IMR-90 (cell line): ENCODE results near the gene TGM1. TPM values are rescaled to one million over a fixed set of nuclear protein-coding genes. Genes with fewer than 3 reads are reported as not detected.

Experiments
- ATAC-seq: fragments of 200-7000 bp; cut with Tn5 transposase; 2 replicates; pipeline ENCODE4 v1.9.1; 2020; ENCODE audit warnings: low read depth, mild to moderate bottlenecking, moderate library complexity
- BruUV-seq: library from RNA; stranded (reverse); fragments of 400-500 nt; replicated peaks from 2 replicates; lab custom pipeline; 2021; lab: Mats Ljungman, UMichigan
- CTCF ChIA-PET: fragments of 300-600 bp; formaldehyde crosslinking; extraction: SDS; loops from one replicate; lab custom pipeline; 2021; ENCODE audit warnings: antibody characterized with exemption; lab: Yijun Ruan, JAX
- POLR2A ChIA-PET: fragments of 300-600 bp; sonication (Branson Sonifier 250); formaldehyde crosslinking; loops from one replicate; lab custom pipeline; 2022; ENCODE audit warnings: antibody characterized with exemption; ENCODE audit not compliant: unreplicated experiment; lab: Charles Lee
- DNase-seq: peaks from one replicate; pipeline ENCODE4 v3.0.0; 2013
- H2AFZ ChIP-seq: replicated peaks from 2 replicates; pipeline ENCODE3; 2013; ENCODE audit warnings: low read length, mild to moderate bottlenecking; ENCODE audit not compliant: poor library complexity
- H2AK5ac ChIP-seq: 2 replicates; pipeline ENCODE4 v1.6.1; 2013; ENCODE audit warnings: low read depth, low read length, inconsistent platforms
- H2AK9ac ChIP-seq: replicated peaks from 2 replicates; pipeline ENCODE3; 2013; ENCODE audit warnings: mild to moderate bottlenecking, low read depth, low read length, moderate library complexity; ENCODE audit not compliant: poor library complexity
- H2BK120ac ChIP-seq: 2 replicates; pipeline ENCODE4 v1.6.1; 2013; ENCODE audit warnings: low read depth, low read length, inconsistent platforms
- H2BK15ac ChIP-seq: 3 replicates; pipeline ENCODE4 v1.6.1; 2013; ENCODE audit warnings: low read depth, low read length, inconsistent platforms
- H2BK20ac ChIP-seq: 2 replicates; pipeline ENCODE4 v1.6.1; 2013; ENCODE audit warnings: low read depth, mild to moderate bottlenecking, inconsistent platforms, low read length, moderate library complexity
- H2BK5ac ChIP-seq: 2 replicates; pipeline ENCODE4 v1.6.1; 2013; ENCODE audit warnings: mild to moderate bottlenecking, low read depth, low read length, inconsistent platforms; ENCODE audit not compliant: poor library complexity, severe bottlenecking
- H3K14ac ChIP-seq: replicated peaks from 2 replicates; pipeline ENCODE4 v1.6.1; 2013; ENCODE audit warnings: low read depth, low read length, inconsistent platforms
- H3K18ac ChIP-seq: 2 replicates; pipeline ENCODE4 v1.6.1; 2013; ENCODE audit warnings: low read depth, low read length, control low read depth
- H3K23ac ChIP-seq: 2 replicates; pipeline ENCODE4 v1.6.1; 2013; ENCODE audit warnings: low read depth, low read length, inconsistent platforms
- H3K27ac ChIP-seq: 2 replicates; pipeline ENCODE4 v1.5.1; 2013; ENCODE audit warnings: mild to moderate bottlenecking, control low read depth, low read length; ENCODE audit not compliant: insufficient read depth
- H3K27me3 ChIP-seq: 2 replicates; pipeline ENCODE4 v1.6.1; 2013; ENCODE audit warnings: low read length; ENCODE audit not compliant: control insufficient read depth, insufficient read depth
- H3K36me3 ChIP-seq: 2 replicates; pipeline ENCODE4 v1.6.1; 2013; ENCODE audit warnings: low read length, mixed read lengths; ENCODE audit not compliant: control insufficient read depth, insufficient read depth
- H3K4ac ChIP-seq: 2 replicates; pipeline ENCODE4 v1.6.1; 2013; ENCODE audit warnings: low read depth, low read length, inconsistent platforms
- H3K4me1 ChIP-seq: 2 replicates; pipeline ENCODE4 v1.6.1; 2013; ENCODE audit warnings: low read length, mixed read lengths; ENCODE audit not compliant: control insufficient read depth, insufficient read depth
- H3K4me2 ChIP-seq: 2 replicates; pipeline ENCODE4 v1.6.1; 2013; ENCODE audit warnings: low read depth, mild to moderate bottlenecking, control low read depth, low read length, moderate library complexity
- H3K4me3 ChIP-seq: 2 replicates; pipeline ENCODE4 v1.5.1; 2013; ENCODE audit warnings: low read depth, mild to moderate bottlenecking, control low read depth, low read length, moderate library complexity; ENCODE audit not compliant: insufficient read depth
- H3K56ac ChIP-seq: 2 replicates; pipeline ENCODE4 v1.6.1; 2013; ENCODE audit warnings: low read length, inconsistent platforms; ENCODE audit not compliant: insufficient read depth; ENCODE audit errors: extremely low read depth
- H3K79me1 ChIP-seq, 2 experiments: 2 replicates each; pipeline ENCODE4 v1.6.1; 2013; ENCODE audit warnings: low read length in 2 of 2, inconsistent platforms in 1 of 2, low read depth in 1 of 2
- H3K9ac ChIP-seq: 2 replicates; pipeline ENCODE4 v1.6.1; 2013; ENCODE audit warnings: low read depth, low read length, control low read depth
- H3K9me1 ChIP-seq: 2 replicates; pipeline ENCODE4 v1.6.1; 2013; ENCODE audit warnings: low read length, inconsistent platforms; ENCODE audit not compliant: insufficient read depth
- H3K9me3 ChIP-seq: 2 replicates; pipeline ENCODE4 v1.6.1; 2013; ENCODE audit warnings: low read length; ENCODE audit not compliant: control insufficient read depth, insufficient read depth
- H4K20me1 ChIP-seq: 2 replicates; pipeline ENCODE4 v1.6.1; 2013; ENCODE audit warnings: low read length, inconsistent platforms; ENCODE audit not compliant: insufficient read depth
- H4K5ac ChIP-seq: 2 replicates; pipeline ENCODE4 v1.6.1; 2013; ENCODE audit warnings: mild to moderate bottlenecking, low read depth, low read length, control low read depth
- H4K8ac ChIP-seq, 2 experiments: 2 replicates each; pipeline ENCODE4 v1.6.1; 2013; ENCODE audit warnings: low read depth in 2 of 2, low read length in 2 of 2, control low read depth in 1 of 2, inconsistent platforms in 1 of 2
- H4K91ac ChIP-seq: 2 replicates; pipeline ENCODE4 v1.6.1; 2013; ENCODE audit warnings: low read depth, low read length, inconsistent platforms; ENCODE audit not compliant: insufficient read depth
- BHLHE40 ChIP-seq: fragments of 150-350 bp; IDR thresholded peaks from 2 replicates; pipeline ENCODE4 v1.6.1; 2016; ENCODE audit warnings: mild to moderate bottlenecking, low read depth, low read length
- CHD1 ChIP-seq: IDR thresholded peaks from 2 replicates; pipeline ENCODE4 v1.6.1; 2012; ENCODE audit warnings: low read depth, low read length, improper control_type of control experiment
- NFE2L2 ChIP-seq: fragments of 150-350 bp; IDR thresholded peaks from 2 replicates; pipeline ENCODE4 v1.6.1; 2016; ENCODE audit warnings: low read depth, mild to moderate bottlenecking, low read length
- RAD21 ChIP-seq: IDR thresholded peaks from 2 replicates; pipeline ENCODE4 v1.6.1; 2012; ENCODE audit warnings: low read length, improper control_type of control experiment
- SMC3 ChIP-seq: fragments of 150-350 bp; IDR thresholded peaks from 2 replicates; pipeline ENCODE4 v1.6.1; 2016; ENCODE audit warnings: low read depth, mild to moderate bottlenecking, antibody characterized with exemption, low read length, moderate library complexity
- WGBS, 2 experiments: methylation state at CpG; one replicate each; pipeline versions ENCODE4 v1.1.5 to v1.1.7; 2013; ENCODE audit warnings: missing lambda C conversion rate in 2 of 2; ENCODE audit not compliant: insufficient read length in 1 of 2; ENCODE audit errors: extremely low coverage in 2 of 2; 5-methylcytosine and 5-hydroxymethylcytosine counted together
- dilution Hi-C: fragments of 300-500 bp; cut with HindIII; formaldehyde crosslinking; loops from one replicate; pipeline ENCODE4 v1.14.3; 2018; ENCODE audit warnings: low sequenced_read_pairs; ENCODE audit not compliant: unreplicated experiment
- in situ Hi-C: fragments of 300-500 bp; cut with MboI; formaldehyde crosslinking; loops from 3 replicates; pipeline ENCODE4 v1.14.3; 2019; ENCODE audit warnings: low sequenced_read_pairs, inconsistent platforms, mixed read lengths
- intact Hi-C: fragments of 100-400 bp; cut with micrococcal nuclease; formaldehyde crosslinking; loops from 2 replicates; pipeline ENCODE4 v1.10.0; 2022
- polyA plus RNA-seq, 3 experiments: library from polyadenylated mRNA; depleted of rRNA; stranded (reverse); fragments of >200 nt; gene quantifications; 2 replicates each; pipeline ENCODE4 v1.2.3, GENCODE V29; 2012; ENCODE audit warnings: low replicate concordance in 1 of 3
- total RNA-seq: library from RNA; depleted of rRNA; stranded (reverse); fragments of >200 nt; gene quantifications from 2 replicates; pipeline ENCODE4 v1.2.3, GENCODE V29; 2012
- TF ChIP-seq, protein P1 (sequence below): fragments of 150-350 bp; IDR thresholded peaks from 2 replicates; pipeline ENCODE4 v1.6.1; 2016; ENCODE audit warnings: low read depth, mild to moderate bottlenecking, low read length, moderate library complexity, borderline replicate concordance

The TGM1 gene
- total and polyA plus RNA-seq, 2 of the 4 experiments (the other 2 are of a cell fraction): 0.72 to 3.3 TPM

DNA sequence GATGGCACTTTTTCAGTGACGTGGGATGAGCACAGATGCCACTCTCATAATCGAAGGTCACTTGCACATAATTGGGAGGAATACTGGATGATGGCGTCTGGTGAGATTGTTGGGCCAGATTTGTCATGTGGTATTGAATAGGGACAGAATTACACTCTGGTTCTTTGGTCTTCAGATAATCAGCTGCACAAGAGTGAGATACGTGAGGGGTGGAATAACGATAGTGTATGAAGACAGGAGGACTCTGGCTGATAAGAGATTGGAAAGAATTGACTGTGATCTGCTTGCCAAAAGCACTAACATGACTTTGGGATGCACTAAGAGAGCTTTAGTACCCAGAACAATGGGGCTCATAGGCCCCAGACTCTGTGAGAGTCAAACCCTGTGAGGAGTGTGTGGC, 15.4 kb upstream of the TGM1 start:
- Histone ChIP-seq H4K5ac (no peak overlapping the region), H2AFZ (no peak overlapping the region), H2BK20ac (no peak overlapping the region), H3K79me1 (peaks cover 3 to 13% of the 10 kb centered on the region in 2 experiments), H4K8ac (no peak overlapping the region), H3K9me1 (no peaks in the 10 kb centered on the region; the same call in 1 of the 2 replicates), H4K91ac (no peak overlapping the region), H3K4me1 (no peaks in the 10 kb centered on the region; the same call in 1 of the 2 replicates), H3K9me3 (no peaks in the 10 kb centered on the region), H3K4ac (no peak overlapping the region), H2AK5ac (no peak overlapping the region), H4K20me1 (no peaks in the 10 kb centered on the region), H3K4me2 (no peak overlapping the region), H3K36me3 (no peaks in the 10 kb centered on the region), H3K27ac (no peak overlapping the region), H3K18ac (no peak overlapping the region), H3K56ac (no peak overlapping the region), H3K23ac (no peak overlapping the region), H2BK120ac (no peak overlapping the region), H2AK9ac (no peak overlapping the region), H3K27me3 (no peaks in the 10 kb centered on the region), H2BK5ac (no peak overlapping the region), H3K4me3 (no peak overlapping the region), H2BK15ac (no peak overlapping the region), H3K9ac (no peak overlapping the region), H3K14ac (no peak overlapping the region)
- dilution Hi-C loops (no loop called here), in situ Hi-C loops (no loop called here), intact Hi-C loops (no loop called here)
- TF ChIP-seq RAD21 (no peak), BHLHE40 (no peak), NFE2L2 (no peak), CHD1 (no peak), SMC3 (no peak)
- TF ChIP-seq, protein P1, sequence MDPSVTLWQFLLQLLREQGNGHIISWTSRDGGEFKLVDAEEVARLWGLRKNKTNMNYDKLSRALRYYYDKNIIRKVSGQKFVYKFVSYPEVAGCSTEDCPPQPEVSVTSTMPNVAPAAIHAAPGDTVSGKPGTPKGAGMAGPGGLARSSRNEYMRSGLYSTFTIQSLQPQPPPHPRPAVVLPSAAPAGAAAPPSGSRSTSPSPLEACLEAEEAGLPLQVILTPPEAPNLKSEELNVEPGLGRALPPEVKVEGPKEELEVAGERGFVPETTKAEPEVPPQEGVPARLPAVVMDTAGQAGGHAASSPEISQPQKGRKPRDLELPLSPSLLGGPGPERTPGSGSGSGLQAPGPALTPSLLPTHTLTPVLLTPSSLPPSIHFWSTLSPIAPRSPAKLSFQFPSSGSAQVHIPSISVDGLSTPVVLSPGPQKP: no peak
- CTCF ChIA-PET: no interaction called here
- WGBS, 2 experiments: 100% methylated on average over 1 of the region's 5 CpGs; no CpG with 5 or more reads in 1 of the 2 experiments
- POLR2A ChIA-PET: no interaction called here
- BruUV-seq: no TSS peak
- no peak for ATAC-seq
- DNase-seq: no peak
